22Rv1 (cell line): ENCODE results near the gene SUSD6.

Experiments used
- CTCF ChIP-seq: fragments of 450-650 bp; IDR thresholded peaks from 2 replicates; pipeline ENCODE4 v1.5.1; 2017; ENCODE audit warnings: mild to moderate bottlenecking
- ZFX ChIP-seq: fragments of 450-650 bp; IDR thresholded peaks from 2 replicates; pipeline ENCODE4 v1.6.1; 2017; ENCODE audit warnings: antibody characterized with exemption, borderline replicate concordance

GRCh38 chr14:69652942-69653684 is 41.7 kb downstream of the SUSD6 start:
- no peak for TF ChIP-seq CTCF
- TF ChIP-seq ZFX: no peak
